K562 (cell line): ENCODE data around the gene GPR162. TPM values are rescaled to one million over a fixed set of nuclear protein-coding genes. Genes with fewer than 3 reads are reported as not detected.

Experiments used
- ATAC-seq: fragments of 200-7000 bp; cut with Tn5 transposase; 3 replicates; pipeline ENCODE4 v1.9.1; 2020; ENCODE audit warnings: moderate library complexity
- BruUV-seq: library from RNA; stranded (reverse); fragments of 400-500 nt; replicated peaks from 2 replicates; lab custom pipeline; 2021; lab: Mats Ljungman, UMichigan
- CTCF ChIA-PET: fragments of 300-600 bp; formaldehyde crosslinking; extraction: SDS; loops from one replicate; lab custom pipeline; 2021; ENCODE audit warnings: low intra/inter-chr PET ratio; lab: Yijun Ruan, JAX
- POLR2A ChIA-PET: fragments of 300-600, 350-650 bp; sonication (Branson Sonifier 250); formaldehyde crosslinking; extraction: SDS; loops from one replicate; lab custom pipeline; 2021; ENCODE audit warnings: antibody characterized with exemption, inconsistent platforms; lab: Yijun Ruan, JAX
- DNase-seq, 4 experiments: peaks; one replicate each; pipeline versions ENCODE4 v3.0.0 to v3.0.0-alpha.2; 2011 to 2018; ENCODE audit warnings: low spot score in 3 of 4, mixed read lengths in 3 of 4; ENCODE audit errors: extremely low read depth in 1 of 4
- FAIRE-seq: peaks from 2 replicates; lab custom pipeline; 2011; peaks lifted over from hg19 to GRCh38; lab: Jason Lieb, UNC
- H2AFZ ChIP-seq: 2 replicates; pipeline ENCODE4 v1.6.0; 2011; ENCODE audit warnings: low read depth, low read length, control low read depth, inconsistent platforms
- H3K27ac ChIP-seq: fragments of 200-600 bp; 3 replicates; pipeline ENCODE4 v1.8.0; 2011; ENCODE audit warnings: low read depth, mild to moderate bottlenecking, control low read depth, inconsistent platforms, low read length, moderate library complexity, mixed read lengths; ENCODE audit errors: extremely low read depth
- H3K27me3 ChIP-seq, 2 experiments: fragments of 300-600 bp in 1 of 2; 2 replicates in 1 of 2; 3 replicates in 1 of 2; pipeline versions ENCODE4 v1.6.0 to v1.8.0; 2011; ENCODE audit warnings: inconsistent platforms in 2 of 2, low read length in 2 of 2, mild to moderate bottlenecking in 1 of 2, mixed read lengths in 1 of 2, moderate library complexity in 1 of 2; ENCODE audit not compliant: control insufficient read depth in 2 of 2, insufficient read depth in 2 of 2
- H3K36me3 ChIP-seq: fragments of 300-600 bp; 3 replicates; pipeline ENCODE4 v1.8.0; 2011; ENCODE audit warnings: mild to moderate bottlenecking, low read length, inconsistent platforms; ENCODE audit not compliant: control insufficient read depth, insufficient read depth
- H3K4me1 ChIP-seq, 2 experiments: fragments of 200-600 bp in 1 of 2; replicated peaks in 1 of 2; 2 replicates in 1 of 2; 3 replicates in 1 of 2; pipeline versions ENCODE4 v1.5.1 to v1.8.0; 2011; ENCODE audit warnings: inconsistent platforms in 2 of 2, low read length in 2 of 2, mild to moderate bottlenecking in 1 of 2, mixed read lengths in 1 of 2, moderate library complexity in 1 of 2; ENCODE audit not compliant: control insufficient read depth in 2 of 2, insufficient read depth in 2 of 2
- H3K4me2 ChIP-seq: 2 replicates; pipeline ENCODE4 v1.6.1; 2011; ENCODE audit warnings: low read length, control low read depth, inconsistent platforms, mixed read lengths; ENCODE audit not compliant: insufficient read depth
- H3K4me3 ChIP-seq: fragments of 200-600 bp; sonication (generic), shearing (Covaris generic); 2 replicates; pipeline ENCODE4 v1.5.1; 2016; ENCODE audit warnings: control low read depth, inconsistent platforms
- H3K79me2 ChIP-seq: fragments of 200-600 bp; 3 replicates; pipeline ENCODE4 v1.8.0; 2011; ENCODE audit warnings: low read length, inconsistent platforms; ENCODE audit not compliant: control insufficient read depth, insufficient read depth
- H3K9ac ChIP-seq, 2 experiments: 2 replicates each; pipeline versions ENCODE4 v1.6.0 to v1.6.1; 2011; ENCODE audit warnings: low read depth in 2 of 2, low read length in 2 of 2, control low read depth in 1 of 2, inconsistent platforms in 1 of 2, mild to moderate bottlenecking in 1 of 2, mixed read lengths in 1 of 2; ENCODE audit not compliant: insufficient read depth in 1 of 2
- H3K9me1 ChIP-seq: one replicate; pipeline ENCODE4 v1.6.0; 2011; ENCODE audit warnings: inconsistent platforms, mild to moderate bottlenecking, low read length, moderate library complexity; ENCODE audit not compliant: control insufficient read depth, insufficient read depth
- H3K9me3 ChIP-seq: replicated peaks from 2 replicates; pipeline ENCODE4 v1.5.1; 2011; ENCODE audit warnings: low read depth, low read length, inconsistent platforms; ENCODE audit not compliant: control insufficient read depth, insufficient read depth
- H4K20me1 ChIP-seq: replicated peaks from 2 replicates; pipeline ENCODE4 v1.6.1; 2011; ENCODE audit warnings: low read length, inconsistent platforms, mixed read lengths; ENCODE audit not compliant: control insufficient read depth, insufficient read depth
- ARID1B ChIP-seq: fragments of 450-650 bp; IDR thresholded peaks from 2 replicates; pipeline ENCODE4 v1.6.1; 2016; ENCODE audit warnings: antibody characterized with exemption, mild to moderate bottlenecking, inconsistent platforms
- CBX2 ChIP-seq: fragments of 200-600 bp; sonication (generic); IDR thresholded peaks from one replicate; pipeline ENCODE4 v1.6.1; 2012; ENCODE audit warnings: mild to moderate bottlenecking, low read length, inconsistent platforms; ENCODE audit not compliant: insufficient read depth, poor library complexity, severe bottlenecking
- CSDE1 ChIP-seq, 2 experiments: fragments of 450-650 bp; IDR thresholded peaks; 2 replicates each; pipeline ENCODE4 v1.6.1; 2016; ENCODE audit warnings: mild to moderate bottlenecking in 1 of 2
- HBP1 ChIP-seq: fragments of 450-650 bp; formaldehyde crosslinking; IDR thresholded peaks from 2 replicates; pipeline ENCODE4 v1.4.0; 2022; ENCODE audit warnings: missing genetic modification characterization
- KAT7 ChIP-seq: sonication (generic); formaldehyde crosslinking; IDR thresholded peaks from 2 replicates; pipeline ENCODE4 v1.8.0; 2022; ENCODE audit warnings: missing genetic modification reagents, mild to moderate bottlenecking, borderline replicate concordance
- POLR2G ChIP-seq: fragments of 200-400 bp; formaldehyde crosslinking; IDR thresholded peaks from 2 replicates; pipeline ENCODE4 v1.6.1; 2017; ENCODE audit warnings: low read depth, mild to moderate bottlenecking, antibody characterized with exemption, low read length, moderate library complexity
- SAP30 ChIP-seq: fragments of 200-600 bp; sonication (generic); IDR thresholded peaks from 2 replicates; pipeline ENCODE4 v1.6.1; 2012; ENCODE audit warnings: borderline replicate concordance, low read depth, mild to moderate bottlenecking, moderate library complexity, low read length, control low read depth, inconsistent platforms; ENCODE audit not compliant: insufficient read depth, poor library complexity, severe bottlenecking
- ZBTB9 ChIP-seq: fragments of 450-650 bp; formaldehyde crosslinking; IDR thresholded peaks from 2 replicates; pipeline ENCODE4 v1.4.0; 2020; ENCODE audit warnings: mild to moderate bottlenecking, moderate library complexity
- ZNF592 ChIP-seq: fragments of 450-650 bp; IDR thresholded peaks from 2 replicates; pipeline ENCODE4 v1.6.1; 2017; ENCODE audit warnings: antibody characterized with exemption, mild to moderate bottlenecking
- ZNF644 ChIP-seq: fragments of 200-800 bp; sonication (Bioruptor generic); IDR thresholded peaks from 2 replicates; pipeline ENCODE4 v1.6.1; 2016; ENCODE audit warnings: low read depth, missing genetic modification characterization, missing compliant biosample characterization
- ZNF75A ChIP-seq: fragments of 450-650 bp; formaldehyde crosslinking; IDR thresholded peaks from 2 replicates; pipeline ENCODE4 v1.4.0; 2020; ENCODE audit warnings: mild to moderate bottlenecking
- WGBS: fragments of 100-300 bp; shearing (Covaris generic); methylation state at CpG from one replicate; pipeline ENCODE4 v1.1.6; 2016; ENCODE audit warnings: low coverage, mixed read lengths; ENCODE audit not compliant: insufficient coverage; ENCODE audit errors: missing lambda C conversion rate; 5-methylcytosine and 5-hydroxymethylcytosine counted together
- in situ Hi-C: fragments of 300-500 bp; cut with MboI; formaldehyde crosslinking; loops from 4 replicates; pipeline ENCODE4 v1.15.0; 2018; ENCODE audit warnings: inconsistent platforms, mixed read lengths
- intact Hi-C: fragments of 100-400 bp; cut with micrococcal nuclease; formaldehyde crosslinking; loops from 2 replicates; pipeline ENCODE4 v1.14.2; 2022
- polyA plus RNA-seq, 8 experiments: library from polyadenylated mRNA; depleted of rRNA in 4 of 8; stranded (reverse) in 5 of 8; unstranded in 3 of 8; fragments of >200 nt; fragmentation: Nextera tagmentation in 2 of 8; fragmentation: Illumina TruSeq in 1 of 8; extraction: Ambion mirVana in 2 of 8; extraction: Trizol in 1 of 8; gene quantifications; 2 replicates each; pipeline versions ENCODE4 v1.2.1 to v1.2.3, GENCODE V29; 2011 to 2014; ENCODE audit warnings: inconsistent platforms in 1 of 8, missing spikeins in 1 of 8
- total RNA-seq, 7 experiments: library from RNA; depleted of rRNA in 6 of 7; stranded (reverse); fragments of >200 nt in 6 of 7; fragmentation: Illumina TruSeq in 2 of 7; extraction: Trizol in 2 of 7; gene quantifications; 2 replicates each; pipeline versions ENCODE4 v1.2.1 to v1.2.3, GENCODE V29; 2011 to 2021; ENCODE audit warnings: low replicate concordance in 1 of 7

Gene GPR162
- total and polyA plus RNA-seq, 9 of the 15 experiments (the other 6 are each of a cell fraction or from before 2014, with no cell fraction given), result 0.65 to 1.8 (median 1.1) TPM; not detected in 2

- no TSS peak for BruUV-seq
- Histone ChIP-seq H4K20me1 (peaks cover 9% of the 10 kb centered on the region; the same call in 1 of the 2 replicates), H3K9me1 (no peaks in the 10 kb centered on the region), H3K4me1 (peaks cover 14 to 23% of the 10 kb centered on the region in 2 experiments; a peak in 4 of 5 replicates), H3K9me3 (no peaks in the 10 kb centered on the region), H2AFZ (no peak overlapping the region), H3K4me3 (no peak overlapping the region), H3K9ac (no peak overlapping the region; a peak in 1 of 4 replicates), H3K27me3 (no peaks in the 10 kb centered on the region), H3K79me2 (peaks cover 19% of the 10 kb centered on the region), H3K4me2 (no peak overlapping the region), H3K27ac (no peak overlapping the region), H3K36me3 (peaks cover 71% of the 10 kb centered on the region; the same call in 2 of the 3 replicates)
- TF ChIP-seq KAT7, result no peak
- no peak for TF ChIP-seq ZNF75A (CRISPR knock-in tag)
- TF ChIP-seq SAP30, result no peak
- TF ChIP-seq CBX2, result no peak
- no peak for TF ChIP-seq HBP1 (CRISPR knock-in tag)
- TF ChIP-seq POLR2G, result no peak
- TF ChIP-seq ARID1B, result no peak
- no peak for TF ChIP-seq ZBTB9
- TF ChIP-seq ZNF644 (tag), result no peak
- TF ChIP-seq CSDE1 (IDR thresholded peaks at IDR 0.05), result no peak
- TF ChIP-seq ZNF592, result no peak
- intact Hi-C loops, result no loop called here
- FAIRE-seq (no peak), ATAC-seq (no peak), DNase-seq (no peak)
- 92% methylated on average over 7 of the region's 16 CpGs for WGBS
- in situ Hi-C loops, result no loop called here
- ChIA-PET POLR2A (interaction anchor here (0.9 to 11.3 kb wide), 3 partner anchors 8 to 10 kb away, joined by 3 to 174 read pairs (median 4); partner anchors contain the start of genes CDCA3, SPSB2 and USP5), CTCF (no interaction called here)
Observed at GRCh38 chr12:6863586-6864321, 42.1 kb downstream of the GPR162 start.
